Measurements from ENCODE around the gene ZNF782.

Gene ZNF782

GRCh38 chr9:96784021-96784420, 70.3 kb downstream of the ZNF782 start:
- no peak overlapping the region for H3K4me3 ChIP-seq (replicated peaks in 1 of 2; ENCODE audit: low read depth in 2 of 2, low read length in 2 of 2)
- TF ChIP-seq, protein P1, sequence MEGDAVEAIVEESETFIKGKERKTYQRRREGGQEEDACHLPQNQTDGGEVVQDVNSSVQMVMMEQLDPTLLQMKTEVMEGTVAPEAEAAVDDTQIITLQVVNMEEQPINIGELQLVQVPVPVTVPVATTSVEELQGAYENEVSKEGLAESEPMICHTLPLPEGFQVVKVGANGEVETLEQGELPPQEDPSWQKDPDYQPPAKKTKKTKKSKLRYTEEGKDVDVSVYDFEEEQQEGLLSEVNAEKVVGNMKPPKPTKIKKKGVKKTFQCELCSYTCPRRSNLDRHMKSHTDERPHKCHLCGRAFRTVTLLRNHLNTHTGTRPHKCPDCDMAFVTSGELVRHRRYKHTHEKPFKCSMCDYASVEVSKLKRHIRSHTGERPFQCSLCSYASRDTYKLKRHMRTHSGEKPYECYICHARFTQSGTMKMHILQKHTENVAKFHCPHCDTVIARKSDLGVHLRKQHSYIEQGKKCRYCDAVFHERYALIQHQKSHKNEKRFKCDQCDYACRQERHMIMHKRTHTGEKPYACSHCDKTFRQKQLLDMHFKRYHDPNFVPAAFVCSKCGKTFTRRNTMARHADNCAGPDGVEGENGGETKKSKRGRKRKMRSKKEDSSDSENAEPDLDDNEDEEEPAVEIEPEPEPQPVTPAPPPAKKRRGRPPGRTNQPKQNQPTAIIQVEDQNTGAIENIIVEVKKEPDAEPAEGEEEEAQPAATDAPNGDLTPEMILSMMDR (IDR thresholded peaks at IDR 0.05; ENCODE audit: low read depth, low read length) = no peak
- no peak for DNase-seq (ENCODE audit: low read depth in 2 of 2)

DNA sequence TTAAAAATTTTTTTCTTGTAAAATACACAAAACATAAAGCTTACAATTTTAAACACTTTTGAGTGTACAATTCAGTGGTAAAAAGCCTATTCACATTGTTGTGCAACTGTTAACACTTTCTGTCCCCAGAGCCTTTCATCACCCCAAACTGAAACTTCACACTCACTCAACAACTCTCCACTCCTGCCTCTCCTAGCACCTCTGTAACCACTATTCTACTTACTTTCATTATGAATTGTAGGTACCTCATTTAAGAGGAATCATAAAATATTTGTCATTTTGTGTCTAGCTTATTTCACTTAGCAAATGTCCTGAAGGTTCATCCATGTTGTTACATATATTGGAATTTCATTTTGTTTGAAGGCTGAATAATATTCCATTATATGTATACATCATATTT, 72.1 kb downstream of the ZNF782 start:
- DNase-seq (ENCODE audit: low read depth in 2 of 2) = no peak

GRCh38 chr9:96781552-96781951, 72.8 kb downstream of the ZNF782 start:
- TF ChIP-seq, protein P1 (IDR thresholded peaks at IDR 0.05; ENCODE audit: low read depth, low read length) = no peak
- no peak for DNase-seq (ENCODE audit: low read depth in 2 of 2)
- no peak overlapping the region for H3K4me3 ChIP-seq (replicated peaks in 1 of 2; ENCODE audit: low read depth in 2 of 2, low read length in 2 of 2)

More for the DNA sequence above, 72.1 kb downstream of the ZNF782 start:
- no peak overlapping the region for H3K4me3 ChIP-seq (replicated peaks in 1 of 2; ENCODE audit: low read depth in 2 of 2, low read length in 2 of 2)
- TF ChIP-seq, protein P1 (IDR thresholded peaks at IDR 0.05; ENCODE audit: low read depth, low read length) = no peak

GRCh38 chr9:96779089-96779488, 75.2 kb downstream of the ZNF782 start:
- TF ChIP-seq, protein P1 (IDR thresholded peaks at IDR 0.05; ENCODE audit: low read depth, low read length) = no peak
- no peak for DNase-seq (ENCODE audit: low read depth in 2 of 2)
- H3K4me3 ChIP-seq (replicated peaks in 1 of 2; ENCODE audit: low read depth in 2 of 2, low read length in 2 of 2) = no peak overlapping the region

GRCh38 chr9:96777426-96777864, 76.9 kb downstream of the ZNF782 start:
- TF ChIP-seq, protein P1 (IDR thresholded peaks at IDR 0.05; ENCODE audit: low read depth, low read length) = no peak
- DNase-seq (ENCODE audit: low read depth in 2 of 2) = no peak
- peak overlapping the region; percentile 80 to 92 for H3K4me3 ChIP-seq (replicated peaks in 1 of 2; ENCODE audit: low read depth in 2 of 2, low read length in 2 of 2)

- no peak for DNase-seq (ENCODE audit: low read depth in 2 of 2)
- no peak overlapping the region for H3K4me3 ChIP-seq (replicated peaks in 1 of 2; ENCODE audit: low read depth in 2 of 2, low read length in 2 of 2)
- TF ChIP-seq, protein P1 (IDR thresholded peaks at IDR 0.05; ENCODE audit: low read depth, low read length) = no peak
These were observed 83.2 kb downstream of the ZNF782 start for GRCh38 chr9:96771124-96771523.

DNA sequence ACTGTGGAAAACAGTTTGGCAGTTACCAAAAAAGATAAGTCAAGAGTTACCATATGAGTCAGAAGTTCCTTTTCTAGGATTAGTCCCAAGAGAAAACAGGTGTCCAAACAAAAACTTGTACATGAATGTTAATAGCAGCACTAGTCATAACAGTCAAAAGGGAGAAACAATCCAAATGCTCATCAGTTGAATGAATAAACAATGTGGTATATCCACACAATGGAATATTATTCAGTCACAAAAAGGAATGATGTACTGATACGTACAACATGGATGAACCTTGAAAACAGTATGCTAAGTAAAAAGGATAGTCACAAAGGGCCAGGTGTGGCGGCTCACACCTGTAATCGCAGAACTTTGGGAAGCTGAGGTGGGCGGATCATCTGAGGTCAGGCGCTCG, 84.3 kb downstream of the ZNF782 start:
- peak in 1 of 2 donors; percentile 14 for DNase-seq (ENCODE audit: low read depth in 2 of 2)
- no peak overlapping the region for H3K4me3 ChIP-seq (replicated peaks in 1 of 2; ENCODE audit: low read depth in 2 of 2, low read length in 2 of 2)
- TF ChIP-seq, protein P1 (IDR thresholded peaks at IDR 0.05; ENCODE audit: low read depth, low read length) = no peak

All from cardiac fibroblast (primary cell).